Pancreas (tissue), 10 donors: ENCODE data around the gene ADGRE1. TPM values are rescaled to one million over a fixed set of nuclear protein-coding genes. Genes with fewer than 3 reads are reported as not detected.

ENCODE experiments used
- ATAC-seq, 4 donors: fragments of 200-7000 bp; cut with Tn5 transposase; one replicate each; pipeline versions ENCODE4 v1.8.0 to v1.9.1; 2020; ENCODE audit warnings: mild to moderate bottlenecking in 4 of 4, moderate library complexity in 4 of 4
- DNase-seq, 6 donors: peaks; one replicate each; pipeline ENCODE4 v3.0.0-alpha.2; 2020
- FAIRE-seq: peaks from 2 replicates; lab custom pipeline; 2012; peaks lifted over from hg19 to GRCh38; lab: Jason Lieb, UNC
- H3K27ac ChIP-seq, 4 donors: fragments of 200-600 bp; sonication (generic); 1 replicate in 3 of 4; 2 replicates in 1 of 4; pipeline versions ENCODE4 v1.5.0 to v1.8.0; 2020
- H3K27me3 ChIP-seq, 4 donors: fragments of 200-600 bp; one replicate each; pipeline ENCODE4 v1.8.0; 2021
- H3K36me3 ChIP-seq, 3 donors: fragments of 200-600 bp; sonication (generic) in 1 of 3; one replicate each; pipeline versions ENCODE4 v1.5.0 to v1.8.0; 2020 to 2021
- H3K4me1 ChIP-seq, 3 donors: fragments of 200-600 bp; one replicate each; pipeline ENCODE4 v1.8.0; 2021
- H3K4me3 ChIP-seq, 4 donors: fragments of 200-600 bp; sonication (generic) in 2 of 4; one replicate each; pipeline versions ENCODE4 v1.5.0 to v1.8.0; 2020 to 2021
- H3K9me3 ChIP-seq, 4 donors: fragments of 200-600 bp; one replicate each; pipeline ENCODE4 v1.8.0; 2021
- CTCF ChIP-seq, 4 donors: fragments of 200-600 bp; sonication (generic) in 3 of 4; IDR thresholded peaks; one replicate each; pipeline versions ENCODE4 v1.5.0 to v1.8.0; 2021; ENCODE audit warnings: antibody characterized with exemption in 4 of 4
- WGBS, 2 donors: extraction: QIAGEN DNeasy Blood & Tissue Kit; methylation state at CpG; one replicate each; pipeline ENCODE4 v1.1.7; 2013; 5-methylcytosine and 5-hydroxymethylcytosine counted together
- intact Hi-C, 3 donors: fragments of 100-400 bp; cut with DNase I; formaldehyde crosslinking; loops; one replicate each; pipeline versions ENCODE4 v1.11.1 to v1.14.2; 2022
- polyA plus RNA-seq, 2 donors: library from polyadenylated mRNA; stranded (reverse); fragments of 200-250 nt; gene quantifications; one replicate each; pipeline ENCODE4 v1.2.3, GENCODE V29; 2013
- total RNA-seq, 6 donors: library from RNA; stranded (reverse); fragmentation: NEBNext Ultra II Directional in 4 of 6; extraction: Animal tissue kit (Norgen Biotek cat#: 25700) in 4 of 6; gene quantifications; one replicate each; pipeline versions ENCODE4 v1.2.1 to v1.2.4, GENCODE V29; 2021 to 2023
- donor health status: healthy with polysubstance abuse.
- donor health status: DM: no; HTN: no; CAD: no; lungs with moderate emphysema.
- donor health status: DM: no; HTN: no; CAD: no.
- donor health status: control.
- donor health status: control.
- donor health status: Bipolar disorder and iron deficiency.
- donor health status: DM: yes; HTN: yes; CAD: no.
- donor health status: DM: no; HTN: no; CAD: no.
- donor health status: DM: no; HTN: no; CAD: no.
- donor health status: DM: yes; HTN: yes; CAD: no.

The ADGRE1 gene
- total RNA-seq (under 1 TPM in 4 of 6 donors, not detected in 2; 0.14 to 0.73 (median 0.39) TPM), polyA plus RNA-seq (under 1 TPM in 1 of 2 donors, not detected in 1; 0.07 TPM)

- no peaks in the 10 kb centered on the region for H3K36me3 ChIP-seq
- FAIRE-seq (no peak), ATAC-seq (peak in 1 of 4 donors; percentile 42), DNase-seq (no peak)
- no peaks in the 10 kb centered on the region for H3K27me3 ChIP-seq
- TF ChIP-seq CTCF (IDR thresholded peaks at IDR 0.05): no peak
- no peak within 1 kb of the TSS for H3K27ac ChIP-seq
- no peaks in the 10 kb centered on the region for H3K4me1 ChIP-seq
- H3K9me3 ChIP-seq: no peaks in the 10 kb centered on the region
- H3K4me3 ChIP-seq: no peak within 1 kb of the TSS
- 63 to 68% methylated on average over 4 of the region's 4 CpGs for WGBS, 2 donors
- intact Hi-C loops: no loop called here
These were observed at the start of gene ADGRE1 for GRCh38 chr19:6887316-6887715. TSS of gene ADGRE1 (plus strand) at chr19:6887579. CDS start at chr19:6887609, 30 bp downstream.

GRCh38 chr19:6838062-6838655, 49.2 kb upstream of the ADGRE1 start:
- intact Hi-C loops: no loop called here
- FAIRE-seq: no peak
- no peak for TF ChIP-seq CTCF (IDR thresholded peaks at IDR 0.05)
- WGBS, 2 donors: 61 to 66% methylated on average over 3 of the region's 3 CpGs
- H3K9me3 ChIP-seq: no peaks in the 10 kb centered on the region
- no peak for DNase-seq
- H3K27ac ChIP-seq: no peak overlapping the region
- no peaks in the 10 kb centered on the region for H3K4me1 ChIP-seq
- H3K36me3 ChIP-seq: no peaks in the 10 kb centered on the region
- ATAC-seq: no peak
- no peak overlapping the region for H3K4me3 ChIP-seq
- no peaks in the 10 kb centered on the region for H3K27me3 ChIP-seq

- no peaks in the 10 kb centered on the region for H3K4me1 ChIP-seq
- H3K4me3 ChIP-seq: no peak overlapping the region
- FAIRE-seq: no peak
- H3K27me3 ChIP-seq: peaks cover 0 to 10% (median 0%) of the 10 kb centered on the region in 4 donors
- no peak for TF ChIP-seq CTCF (IDR thresholded peaks at IDR 0.05)
- intact Hi-C loops: no loop called here
- WGBS, 2 donors: 55 to 67% methylated on average over 5 of the region's 5 CpGs
- H3K9me3 ChIP-seq: no peaks in the 10 kb centered on the region
- H3K27ac ChIP-seq: no peak overlapping the region
- no peak for ATAC-seq
- H3K36me3 ChIP-seq: no peaks in the 10 kb centered on the region
- DNase-seq: no peak
These were observed 44.3 kb upstream of the ADGRE1 start for GRCh38 chr19:6842871-6843607.

GRCh38 chr19:6847828-6848200, 39.6 kb upstream of the ADGRE1 start:
- ATAC-seq (no peak), DNase-seq (no peak), FAIRE-seq (no peak)
- no peak overlapping the region for H3K27ac ChIP-seq
- 81 to 95% methylated on average over 11 of the region's 11 CpGs for WGBS, 2 donors
- H3K27me3 ChIP-seq: peaks cover 0 to 10% (median 0%) of the 10 kb centered on the region in 4 donors
- intact Hi-C loops: no loop called here
- H3K4me1 ChIP-seq: no peaks in the 10 kb centered on the region
- TF ChIP-seq CTCF (IDR thresholded peaks at IDR 0.05): no peak
- no peaks in the 10 kb centered on the region for H3K9me3 ChIP-seq
- H3K36me3 ChIP-seq: no peaks in the 10 kb centered on the region
- H3K4me3 ChIP-seq: no peak overlapping the region

- no peaks in the 10 kb centered on the region for H3K36me3 ChIP-seq
- peaks cover 0 to 10% (median 0%) of the 10 kb centered on the region in 4 donors for H3K27me3 ChIP-seq
- no peak overlapping the region for H3K27ac ChIP-seq
- ATAC-seq (no peak), DNase-seq (no peak), FAIRE-seq (no peak)
- H3K9me3 ChIP-seq: no peaks in the 10 kb centered on the region
- intact Hi-C loops: no loop called here
- TF ChIP-seq CTCF (IDR thresholded peaks at IDR 0.05): no peak
- 55 to 70% methylated on average over 3 of the region's 3 CpGs for WGBS, 2 donors
- H3K4me3 ChIP-seq: no peak overlapping the region
- H3K4me1 ChIP-seq: no peaks in the 10 kb centered on the region
These were observed 38.4 kb upstream of the ADGRE1 start for GRCh38 chr19:6848986-6849385.
